Skeletal muscle satellite cell (primary cell): ENCODE results near the gene TASOR2.
A peak's percentile ranks its signal among the peaks of the same experiment; 100 is the strongest.

Source experiments
- H3K27me3 ChIP-seq: 2 replicates; pipeline ENCODE4 v1.7.0; 2013; ENCODE audit warnings: low read length; ENCODE audit not compliant: control insufficient read depth, insufficient read depth
- H3K36me3 ChIP-seq: 2 replicates; pipeline ENCODE4 v1.7.0; 2013; ENCODE audit warnings: mild to moderate bottlenecking, control low read depth, low read length; ENCODE audit not compliant: insufficient read depth
- H3K4me1 ChIP-seq: 2 replicates; pipeline ENCODE4 v1.7.0; 2013; ENCODE audit warnings: low read length; ENCODE audit not compliant: control insufficient read depth, insufficient read depth
- H3K4me2 ChIP-seq: 2 replicates; pipeline ENCODE4 v1.7.0; 2013; ENCODE audit warnings: mild to moderate bottlenecking, low read length
- H3K4me3 ChIP-seq: 2 replicates; pipeline ENCODE4 v1.7.0; 2013; ENCODE audit warnings: low read length
- H3K9ac ChIP-seq: 2 replicates; pipeline ENCODE4 v1.7.0; 2013; ENCODE audit warnings: mild to moderate bottlenecking, low read depth, low read length, moderate library complexity
- H3K9me3 ChIP-seq: replicated peaks from 2 replicates; pipeline ENCODE4 v1.7.0; 2013; ENCODE audit warnings: mild to moderate bottlenecking, control low read depth, low read length

TASOR2 gene

DNA sequence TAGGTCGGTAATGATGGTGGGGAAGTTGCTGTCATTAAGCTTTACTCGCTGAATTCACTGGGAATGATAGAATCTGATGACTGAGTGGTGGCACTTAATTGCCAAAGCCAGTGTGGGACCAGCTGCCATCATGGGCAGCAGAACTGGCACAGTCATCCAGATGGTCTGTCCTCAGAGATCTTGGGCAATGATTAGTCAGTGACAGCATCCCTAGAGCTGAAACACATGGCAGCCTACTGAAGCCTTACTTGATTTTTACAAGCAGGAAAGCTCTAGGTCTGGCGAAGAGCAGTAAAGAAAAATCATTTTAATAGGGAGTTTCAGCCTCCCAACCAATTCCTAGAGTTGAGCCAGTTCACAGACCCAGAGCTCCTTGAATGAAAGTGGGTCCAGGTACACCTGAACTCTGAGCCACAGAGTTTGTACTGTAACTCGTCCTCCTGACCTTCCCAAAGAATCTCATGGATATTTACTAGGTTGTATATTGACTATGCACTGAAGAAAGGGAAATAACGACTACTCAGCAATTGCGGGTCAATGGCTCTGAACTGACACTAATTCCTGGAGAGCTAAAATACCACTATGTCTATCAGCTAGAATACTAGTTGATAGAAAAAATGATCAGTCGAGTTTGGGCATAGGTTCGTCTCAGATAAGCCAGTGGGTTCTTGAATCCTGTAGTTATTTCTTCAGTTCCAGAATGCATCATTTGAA lies 13.8 kb upstream of the TASOR2 start:
- peaks cover 15% of the 10 kb centered on the region for H3K27me3 ChIP-seq
- no peak overlapping the region for H3K4me3 ChIP-seq
- peaks cover 6% of the 10 kb centered on the region for H3K4me1 ChIP-seq
- H3K9me3 ChIP-seq, result no peaks in the 10 kb centered on the region
- H3K36me3 ChIP-seq, result no peaks in the 10 kb centered on the region
- H3K9ac ChIP-seq, result no peak overlapping the region
- H3K4me2 ChIP-seq, result no peak overlapping the region

GRCh38 chr10:5678397-5679036 lies 6.1 kb upstream of the TASOR2 start:
- Histone ChIP-seq H3K9me3 (no peaks in the 10 kb centered on the region), H3K4me1 (no peaks in the 10 kb centered on the region), H3K9ac (no peak overlapping the region), H3K4me3 (no peak overlapping the region), H3K4me2 (no peak overlapping the region), H3K27me3 (peaks cover 25% of the 10 kb centered on the region), H3K36me3 (no peaks in the 10 kb centered on the region)

DNA sequence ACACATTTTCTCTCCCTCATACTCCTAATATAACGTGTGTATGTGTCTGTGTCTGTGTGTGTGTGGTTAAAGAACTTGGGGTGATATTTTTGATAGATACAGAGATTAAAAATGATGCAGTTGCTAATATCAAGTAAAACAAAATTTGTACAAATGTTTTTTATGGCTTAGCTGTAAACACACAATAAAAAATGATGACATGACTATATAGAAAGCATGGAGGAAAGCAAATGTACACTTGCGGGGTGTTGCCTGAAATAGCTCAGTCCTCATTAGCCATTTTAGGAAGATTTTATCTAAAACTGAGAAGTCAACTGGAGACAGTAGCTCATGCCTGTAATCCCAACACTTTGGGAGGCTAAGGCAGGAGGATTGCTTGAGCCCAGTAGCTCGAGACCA lies 5.6 kb upstream of the TASOR2 start:
- no peaks in the 10 kb centered on the region for H3K9me3 ChIP-seq
- H3K4me1 ChIP-seq, result peaks cover 2% of the 10 kb centered on the region
- no peaks in the 10 kb centered on the region for H3K36me3 ChIP-seq
- peaks cover 25% of the 10 kb centered on the region for H3K27me3 ChIP-seq
- H3K4me2 ChIP-seq, result no peak overlapping the region
- H3K4me3 ChIP-seq, result no peak overlapping the region
- H3K9ac ChIP-seq, result no peak overlapping the region

DNA sequence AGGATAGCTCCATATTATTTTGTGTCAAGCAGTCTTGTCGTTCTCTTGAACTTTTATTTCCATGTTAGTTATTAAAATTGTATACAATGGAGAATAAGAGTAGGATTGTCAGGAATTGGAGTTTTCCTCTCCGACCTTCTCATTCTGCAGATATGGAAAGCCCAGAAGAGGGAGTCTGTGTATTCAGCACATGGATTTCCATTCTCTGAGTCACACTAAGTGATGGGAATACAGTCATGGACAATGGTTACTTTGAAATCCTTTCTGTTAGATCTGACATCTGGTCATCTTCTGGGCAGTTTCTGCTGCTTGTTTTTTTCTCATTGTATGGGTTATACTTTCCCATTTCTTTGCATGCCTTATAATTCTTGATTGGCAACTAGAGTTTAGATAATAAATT lies 5.0 kb upstream of the TASOR2 start:
- H3K4me3 ChIP-seq, result no peak overlapping the region
- no peaks in the 10 kb centered on the region for H3K9me3 ChIP-seq
- H3K4me2 ChIP-seq, result no peak overlapping the region
- peaks cover 25% of the 10 kb centered on the region for H3K27me3 ChIP-seq
- no peak overlapping the region for H3K9ac ChIP-seq
- peaks cover 6% of the 10 kb centered on the region for H3K4me1 ChIP-seq
- no peaks in the 10 kb centered on the region for H3K36me3 ChIP-seq

GRCh38 chr10:5681930-5682329 lies 2.7 kb upstream of the TASOR2 start:
- no peak overlapping the region for H3K4me2 ChIP-seq
- no peak overlapping the region for H3K9ac ChIP-seq
- H3K4me3 ChIP-seq, result no peak overlapping the region
- peaks cover 22% of the 10 kb centered on the region for H3K27me3 ChIP-seq
- H3K9me3 ChIP-seq, result no peaks in the 10 kb centered on the region
- no peaks in the 10 kb centered on the region for H3K36me3 ChIP-seq
- H3K4me1 ChIP-seq, result peaks cover 15% of the 10 kb centered on the region

DNA sequence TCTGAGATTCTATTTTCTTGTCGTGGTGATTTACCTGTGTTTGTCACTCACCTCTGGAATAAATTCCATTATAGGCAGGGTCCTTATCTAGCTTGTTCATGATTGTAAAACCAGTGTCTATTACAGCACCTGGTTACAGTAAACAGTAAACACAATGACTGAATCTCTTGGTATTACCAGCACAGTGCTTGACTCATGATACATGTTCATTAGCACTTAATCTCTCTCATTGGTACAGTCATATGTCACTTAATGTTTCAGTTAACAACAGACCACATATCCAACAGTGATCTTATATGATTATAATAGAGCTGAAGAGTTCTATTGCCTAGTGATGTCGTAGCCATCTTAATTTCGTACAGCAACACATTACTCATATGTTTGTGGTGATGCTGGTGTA lies 1.6 kb upstream of the TASOR2 start:
- Histone ChIP-seq H3K36me3 (no peaks in the 10 kb centered on the region), H3K4me2 (no peak overlapping the region), H3K9ac (no peak overlapping the region), H3K9me3 (no peaks in the 10 kb centered on the region), H3K4me3 (no peak overlapping the region), H3K4me1 (peaks cover 15% of the 10 kb centered on the region), H3K27me3 (peaks cover 10% of the 10 kb centered on the region)

GRCh38 chr10:5684971-5685763 lies 529 bp downstream of the TASOR2 start:
- H3K9me3 ChIP-seq, result no peaks in the 10 kb centered on the region
- H3K36me3 ChIP-seq, result no peaks in the 10 kb centered on the region
- H3K9ac ChIP-seq, result peak overlapping the region; percentile 88
- peaks cover 15% of the 10 kb centered on the region for H3K4me1 ChIP-seq
- H3K27me3 ChIP-seq, result no peaks in the 10 kb centered on the region
- H3K4me2 ChIP-seq, result peak overlapping the region; percentile 89
- peak overlapping the region; percentile 74 for H3K4me3 ChIP-seq

- Histone ChIP-seq H3K4me1 (peaks cover 15% of the 10 kb centered on the region), H3K4me3 (peak overlapping the region; percentile 74), H3K27me3 (no peaks in the 10 kb centered on the region), H3K36me3 (no peaks in the 10 kb centered on the region), H3K9me3 (no peaks in the 10 kb centered on the region), H3K4me2 (peak overlapping the region; percentile 89), H3K9ac (peak overlapping the region; percentile 88)
Observed at GRCh38 chr10:5685764-5686240, 1.2 kb downstream of the TASOR2 start.

GRCh38 chr10:5688587-5688986 lies 3.9 kb downstream of the TASOR2 start:
- H3K27me3 ChIP-seq, result no peaks in the 10 kb centered on the region
- peaks cover 15% of the 10 kb centered on the region for H3K4me1 ChIP-seq
- H3K9me3 ChIP-seq, result no peaks in the 10 kb centered on the region
- no peak overlapping the region for H3K4me3 ChIP-seq
- no peak overlapping the region for H3K4me2 ChIP-seq
- no peaks in the 10 kb centered on the region for H3K36me3 ChIP-seq
- H3K9ac ChIP-seq, result no peak overlapping the region

DNA sequence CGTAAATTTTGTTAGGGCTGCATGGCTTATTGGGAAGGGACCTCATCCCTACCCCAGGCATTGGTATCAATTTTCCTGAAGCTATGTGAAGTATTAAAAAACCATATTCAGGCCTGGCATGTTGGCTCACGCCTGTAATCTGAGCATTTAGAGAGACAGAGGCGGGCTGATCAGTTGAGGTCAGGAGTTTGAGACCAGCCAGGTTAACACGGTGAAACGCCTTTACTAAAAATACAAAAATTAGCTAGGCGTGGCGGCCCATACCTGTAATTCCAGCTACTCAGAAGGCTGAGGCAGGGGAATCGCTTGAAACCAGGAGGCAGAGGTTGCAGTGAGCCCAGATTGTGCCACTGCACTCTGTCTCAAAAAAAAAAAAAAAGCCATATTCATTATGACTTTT lies 7.1 kb downstream of the TASOR2 start:
- H3K4me3 ChIP-seq, result no peak overlapping the region

GRCh38 chr10:5692461-5693358 lies 8.1 kb downstream of the TASOR2 start:
- Histone ChIP-seq H3K27me3 (no peaks in the 10 kb centered on the region), H3K4me1 (no peaks in the 10 kb centered on the region)

More for the DNA sequence above, 7.1 kb downstream of the TASOR2 start:
- Histone ChIP-seq H3K4me1 (peaks cover 1% of the 10 kb centered on the region), H3K36me3 (no peaks in the 10 kb centered on the region), H3K4me2 (no peak overlapping the region), H3K9me3 (no peaks in the 10 kb centered on the region), H3K9ac (no peak overlapping the region), H3K27me3 (no peaks in the 10 kb centered on the region)

More at GRCh38 chr10:5692461-5693358, 8.1 kb downstream of the TASOR2 start:
- H3K4me3 ChIP-seq, result no peak overlapping the region
- H3K4me2 ChIP-seq, result peak overlapping the region; percentile 48
- H3K36me3 ChIP-seq, result no peaks in the 10 kb centered on the region
- no peaks in the 10 kb centered on the region for H3K9me3 ChIP-seq
- no peak overlapping the region for H3K9ac ChIP-seq
